Spleen (tissue), 11 donors: ENCODE data around the gene CCDC138. TPM values are rescaled to one million over a fixed set of nuclear protein-coding genes. Genes with fewer than 3 reads are reported as not detected.

Experiments used
- DNase-seq: peaks from one replicate; pipeline ENCODE4 v3.0.0-alpha.2; 2020
- H3K27ac ChIP-seq, 8 donors: fragments of 200-600 bp; sonication (generic) in 7 of 8; 1 replicate in 4 of 8; 2 replicates in 4 of 8; pipeline versions ENCODE4 v1.5.0 to v1.8.0; 2016 to 2021; ENCODE audit warnings: inconsistent platforms in 4 of 8, mild to moderate bottlenecking in 4 of 8, moderate library complexity in 1 of 8
- H3K27me3 ChIP-seq, 7 donors: fragments of 200-600 bp; sonication (generic) in 6 of 7; replicated peaks in 1 of 7; 1 replicate in 4 of 7; 2 replicates in 3 of 7; pipeline versions ENCODE4 v1.5.0 to v1.8.0; 2016 to 2021; ENCODE audit warnings: inconsistent platforms in 3 of 7, mild to moderate bottlenecking in 1 of 7
- H3K36me3 ChIP-seq, 6 donors: fragments of 200-600 bp; sonication (generic) in 5 of 6; 1 replicate in 4 of 6; 2 replicates in 2 of 6; pipeline versions ENCODE4 v1.5.0 to v1.8.0; 2016 to 2021; ENCODE audit warnings: inconsistent platforms in 2 of 6
- H3K4me1 ChIP-seq, 6 donors: fragments of 200-600 bp; sonication (generic) in 5 of 6; 1 replicate in 3 of 6; 2 replicates in 3 of 6; pipeline versions ENCODE4 v1.5.0 to v1.8.0; 2016 to 2021; ENCODE audit warnings: inconsistent platforms in 3 of 6
- H3K4me3 ChIP-seq, 8 donors: fragments of 200-600 bp; sonication (generic) in 7 of 8; 1 replicate in 4 of 8; 2 replicates in 4 of 8; pipeline versions ENCODE4 v1.5.0 to v1.8.0; 2016 to 2021; ENCODE audit warnings: inconsistent platforms in 4 of 8, mild to moderate bottlenecking in 4 of 8, moderate library complexity in 2 of 8
- H3K9me3 ChIP-seq, 8 donors: fragments of 200-600 bp; sonication (generic) in 7 of 8; 1 replicate in 4 of 8; 2 replicates in 4 of 8; pipeline versions ENCODE4 v1.5.0 to v1.8.0; 2016 to 2021; ENCODE audit warnings: inconsistent platforms in 4 of 8
- CTCF ChIP-seq, 11 experiments: fragments of 200-600 bp in 7 of 11; fragments of 450-650 bp in 4 of 11; sonication (generic) in 4 of 11; IDR thresholded peaks in 8 of 11; conservative IDR thresholded peaks in 3 of 11; 1 replicate in 7 of 11; 2 replicates in 4 of 11; pipeline versions ENCODE4 v1.4.0 to v1.8.0; 2016 to 2021; ENCODE audit warnings: antibody characterized with exemption in 11 of 11, inconsistent platforms in 4 of 11, mild to moderate bottlenecking in 1 of 11
- POLR2A ChIP-seq, 3 donors: fragments of 450-650 bp; IDR thresholded peaks; one replicate each; pipeline ENCODE4 v1.5.1; 2017; ENCODE audit warnings: antibody characterized with exemption in 3 of 3, mild to moderate bottlenecking in 1 of 3
- POLR2AphosphoS5 ChIP-seq, 3 donors: sonication (generic); formaldehyde crosslinking; IDR thresholded peaks; one replicate each; pipeline ENCODE4 v1.5.1; 2017; ENCODE audit warnings: antibody characterized with exemption in 3 of 3
- WGBS, 5 donors: extraction: QIAGEN DNeasy Blood & Tissue Kit in 3 of 5; methylation state at CpG; one replicate each; pipeline versions ENCODE4 v1.1.5 to v1.1.7; 2013 to 2018; 5-methylcytosine and 5-hydroxymethylcytosine counted together
- intact Hi-C: fragments of 100-400 bp; cut with DNase I; formaldehyde crosslinking; loops from one replicate; pipeline ENCODE4 v1.15.0; 2023; ENCODE audit warnings: low total_unique reads
- polyA plus RNA-seq, 3 donors: library from polyadenylated mRNA; stranded (reverse); fragments of 200-250 nt; gene quantifications; one replicate each; pipeline ENCODE4 v1.2.1, GENCODE V29; 2013
- total RNA-seq, 7 donors: library from RNA; depleted of rRNA in 3 of 7; stranded (reverse); fragments of >200 nt in 3 of 7; fragmentation: NEBNext Ultra II Directional in 4 of 7; extraction: Animal tissue kit (Norgen Biotek cat#: 25700) in 4 of 7; gene quantifications; one replicate each; pipeline versions ENCODE4 v1.1.0 to v1.2.1, GENCODE V29; 2016 to 2021
- donor health status: healthy with polysubstance abuse.
- donor health status: DM: no; HTN: no; CAD: no; lungs with moderate emphysema.
- donor health status: DM: no; HTN: no; CAD: no.
- donor health status: Bipolar disorder and iron deficiency.
- donor health status: healthy.
- donor health status: DM: no; HTN: no; CAD: no.
- donor health status: DM: yes; HTN: yes; CAD: no.

CCDC138 gene
- total and polyA plus RNA-seq, 10 donors = 2.0 to 10.5 (median 4.2) TPM

- Histone ChIP-seq H3K36me3 (peaks cover 0 to 27% (median 8%) of the 10 kb centered on the region in 6 donors), H3K27me3 (no peaks in the 10 kb centered on the region), H3K9me3 (peaks cover 0 to 25% (median 19%) of the 10 kb centered on the region in 8 donors), H3K4me1 (no peaks in the 10 kb centered on the region), H3K27ac (no peak overlapping the region), H3K4me3 (no peak overlapping the region)
- no peak for DNase-seq
- TF ChIP-seq POLR2AphosphoS5 (IDR thresholded peaks at IDR 0.05) (no peak), CTCF (IDR thresholded peaks at IDR 0.05 in 8 of 11, conservative IDR thresholded peaks at IDR 0.05 in 3 of 11) (no peak), POLR2A (IDR thresholded peaks at IDR 0.05) (no peak)
- 91 to 100% (median 98%) methylated on average over 1 of the region's 1 CpG for WGBS, 5 donors
- intact Hi-C loops = no loop called here
Observed at GRCh38 chr2:108823286-108823685, 36.7 kb downstream of the CCDC138 start.

GRCh38 chr2:108824316-108825070, 37.9 kb downstream of the CCDC138 start:
- Histone ChIP-seq H3K27ac (no peak overlapping the region), H3K4me1 (no peaks in the 10 kb centered on the region), H3K9me3 (peaks cover 0 to 18% (median 14%) of the 10 kb centered on the region in 8 donors), H3K4me3 (no peak overlapping the region), H3K36me3 (peaks cover 0 to 19% (median 2%) of the 10 kb centered on the region in 6 donors), H3K27me3 (no peaks in the 10 kb centered on the region)
- intact Hi-C loops = no loop called here
- 92 to 95% (median 95%) methylated on average over 5 of the region's 5 CpGs for WGBS, 5 donors
- TF ChIP-seq POLR2AphosphoS5 (IDR thresholded peaks at IDR 0.05) (no peak), POLR2A (IDR thresholded peaks at IDR 0.05) (no peak), CTCF (IDR thresholded peaks at IDR 0.05 in 8 of 11, conservative IDR thresholded peaks at IDR 0.05 in 3 of 11) (no peak)
- no peak for DNase-seq

DNA sequence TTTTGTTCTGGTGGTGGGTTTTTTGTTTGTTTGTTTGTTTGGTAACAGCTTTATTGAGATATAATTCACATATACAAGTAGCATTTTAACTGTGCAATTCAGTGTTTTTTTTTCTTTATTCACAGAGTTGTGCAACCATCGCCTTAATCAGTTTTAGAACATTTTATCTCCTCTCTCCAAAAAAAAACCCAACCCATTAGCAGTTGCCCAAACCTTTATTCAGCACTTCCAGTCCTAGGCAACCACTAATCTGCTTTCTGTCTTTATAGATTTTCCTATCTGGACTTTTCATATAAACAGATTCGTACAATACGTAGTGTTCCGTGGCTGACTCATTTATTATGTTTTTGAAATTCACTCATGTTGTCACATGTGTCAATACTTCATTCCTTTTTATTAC, 38.7 kb downstream of the CCDC138 start:
- no peak for DNase-seq
- TF ChIP-seq POLR2AphosphoS5 (IDR thresholded peaks at IDR 0.05) = no peak
- no peak for TF ChIP-seq POLR2A (IDR thresholded peaks at IDR 0.05)
- no peak for TF ChIP-seq CTCF (IDR thresholded peaks at IDR 0.05 in 8 of 11, conservative IDR thresholded peaks at IDR 0.05 in 3 of 11)
- H3K27me3 ChIP-seq = no peaks in the 10 kb centered on the region
- H3K27ac ChIP-seq = no peak overlapping the region
- intact Hi-C loops = no loop called here
- peaks cover 0 to 11% (median 0%) of the 10 kb centered on the region in 6 donors for H3K36me3 ChIP-seq
- 69 to 82% (median 72%) methylated on average over 4 of the region's 4 CpGs for WGBS, 5 donors
- peaks cover 0 to 11% (median 7%) of the 10 kb centered on the region in 8 donors for H3K9me3 ChIP-seq
- no peak overlapping the region for H3K4me3 ChIP-seq
- no peaks in the 10 kb centered on the region for H3K4me1 ChIP-seq

GRCh38 chr2:108825736-108826135, 39.2 kb downstream of the CCDC138 start:
- DNase-seq = no peak
- Histone ChIP-seq H3K4me3 (no peak overlapping the region), H3K9me3 (peaks cover 0 to 6% (median 2%) of the 10 kb centered on the region in 8 donors), H3K4me1 (no peaks in the 10 kb centered on the region), H3K27me3 (no peaks in the 10 kb centered on the region), H3K27ac (no peak overlapping the region), H3K36me3 (peaks cover 0 to 9% (median 0%) of the 10 kb centered on the region in 6 donors)
- WGBS, 5 donors = 91 to 99% (median 94%) methylated on average over 3 of the region's 3 CpGs
- intact Hi-C loops = no loop called here
- TF ChIP-seq CTCF (IDR thresholded peaks at IDR 0.05 in 8 of 11, conservative IDR thresholded peaks at IDR 0.05 in 3 of 11) (no peak), POLR2AphosphoS5 (IDR thresholded peaks at IDR 0.05) (no peak), POLR2A (IDR thresholded peaks at IDR 0.05) (no peak)
